Keratinocyte (primary cell): ENCODE results near the gene ADCY10.

Experiments
- EZH2 ChIP-seq: IDR thresholded peaks from one replicate; pipeline ENCODE4 v1.6.1; 2012; ENCODE audit warnings: inconsistent platforms, mild to moderate bottlenecking, low read length, moderate library complexity
- TF ChIP-seq, protein P1 (sequence below), 3 experiments: IDR thresholded peaks in 1 of 3; conservative IDR thresholded peaks in 1 of 3; optimal IDR thresholded peaks in 1 of 3; 2 replicates in 2 of 3; 3 replicates in 1 of 3; pipeline versions ENCODE3 to v1.5.1; 2011; ENCODE audit warnings: low read length in 3 of 3, mild to moderate bottlenecking in 3 of 3, moderate library complexity in 2 of 3, control low read depth in 1 of 3, inconsistent platforms in 1 of 3; ENCODE audit not compliant: insufficient read depth in 2 of 3; ENCODE audit errors: extremely low read depth in 1 of 3

DNA sequence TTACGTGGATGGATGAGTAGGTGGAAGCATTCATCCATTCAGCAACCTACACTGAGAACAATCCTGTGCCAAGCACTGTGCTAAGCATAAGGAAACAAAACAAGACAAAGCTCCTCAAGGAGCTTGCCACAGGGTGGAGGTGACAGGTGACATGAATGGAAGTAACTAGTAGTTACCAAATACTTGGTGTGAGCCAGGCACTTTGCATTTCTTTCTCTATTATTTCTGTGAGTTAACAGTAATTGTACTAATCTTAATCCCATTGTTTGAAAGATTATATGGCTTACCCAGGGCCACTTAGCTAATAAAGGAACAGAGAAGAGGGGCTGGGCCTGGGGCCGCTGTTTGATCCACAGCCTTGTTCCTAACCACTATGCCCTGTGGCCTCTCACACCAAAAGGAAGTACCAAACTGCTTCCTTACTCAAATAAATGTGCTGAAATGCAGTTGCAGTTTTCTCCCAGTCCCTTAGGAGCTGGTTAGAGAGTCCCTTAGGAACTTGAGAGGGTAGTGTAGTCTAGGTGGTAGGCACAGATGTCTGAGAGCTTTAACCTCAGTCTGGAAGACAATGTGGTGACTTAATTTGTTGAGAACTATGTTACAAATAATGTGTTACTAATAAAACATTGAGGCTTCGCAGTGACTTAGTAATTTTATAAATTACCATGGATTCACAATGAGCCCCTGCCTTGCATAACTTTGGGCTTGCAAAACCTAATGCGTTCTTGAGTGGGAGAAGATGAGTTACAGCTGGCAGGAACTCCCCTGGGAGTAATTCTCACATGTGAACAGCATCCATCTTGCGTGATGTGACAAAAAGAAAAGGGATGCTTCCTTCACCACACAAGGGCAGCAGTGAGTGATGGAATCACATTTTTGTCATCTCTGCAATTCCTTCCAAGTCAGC is 122.4 kb downstream of the ADCY10 start:
- TF ChIP-seq, protein P1, sequence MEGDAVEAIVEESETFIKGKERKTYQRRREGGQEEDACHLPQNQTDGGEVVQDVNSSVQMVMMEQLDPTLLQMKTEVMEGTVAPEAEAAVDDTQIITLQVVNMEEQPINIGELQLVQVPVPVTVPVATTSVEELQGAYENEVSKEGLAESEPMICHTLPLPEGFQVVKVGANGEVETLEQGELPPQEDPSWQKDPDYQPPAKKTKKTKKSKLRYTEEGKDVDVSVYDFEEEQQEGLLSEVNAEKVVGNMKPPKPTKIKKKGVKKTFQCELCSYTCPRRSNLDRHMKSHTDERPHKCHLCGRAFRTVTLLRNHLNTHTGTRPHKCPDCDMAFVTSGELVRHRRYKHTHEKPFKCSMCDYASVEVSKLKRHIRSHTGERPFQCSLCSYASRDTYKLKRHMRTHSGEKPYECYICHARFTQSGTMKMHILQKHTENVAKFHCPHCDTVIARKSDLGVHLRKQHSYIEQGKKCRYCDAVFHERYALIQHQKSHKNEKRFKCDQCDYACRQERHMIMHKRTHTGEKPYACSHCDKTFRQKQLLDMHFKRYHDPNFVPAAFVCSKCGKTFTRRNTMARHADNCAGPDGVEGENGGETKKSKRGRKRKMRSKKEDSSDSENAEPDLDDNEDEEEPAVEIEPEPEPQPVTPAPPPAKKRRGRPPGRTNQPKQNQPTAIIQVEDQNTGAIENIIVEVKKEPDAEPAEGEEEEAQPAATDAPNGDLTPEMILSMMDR (optimal IDR thresholded peaks at IDR 0.05 in 1 of 3, IDR thresholded peaks at IDR 0.05 in 1 of 3, conservative IDR thresholded peaks at IDR 0.05 in 1 of 3; ENCODE audit: extremely low read depth in 1 of 3, insufficient read depth in 2 of 3, low read length in 3 of 3) = peak in 1 of 3 experiments; percentile 14
- TF ChIP-seq EZH2 = no peak
